Embryonic facial prominence (tissue), 1 donor: ENCODE measurements around the gene SIGLEC7.
"Not testable (repeated sequence)": the region's sequence is repeated elsewhere in the genome, so short reads cannot be mapped to it uniquely, and the experiment has no call there.

Source experiments
- DNase-seq: peaks from one replicate; pipeline ENCODE4 v3.0.0-alpha.2; 2016; ENCODE audit errors: extremely low spot score

Gene SIGLEC7

GRCh38 chr19:51138549-51138979 lies 3.5 kb upstream of the SIGLEC7 start:
- DNase-seq: no peak

- DNase-seq: no peak
Observed at GRCh38 chr19:51139299-51140014, 2.6 kb upstream of the SIGLEC7 start.

GRCh38 chr19:51140441-51140840 lies 1.7 kb upstream of the SIGLEC7 start:
- no peak for DNase-seq

- DNase-seq: no peak
Observed at GRCh38 chr19:51141181-51141580, 920 bp upstream of the SIGLEC7 start.

GRCh38 chr19:51142809-51143475 lies 841 bp downstream of the SIGLEC7 start:
- not testable (repeated sequence) for DNase-seq

GRCh38 chr19:51143486-51143885 lies 1.4 kb downstream of the SIGLEC7 start:
- no peak for DNase-seq

GRCh38 chr19:51144482-51145045 lies 2.5 kb downstream of the SIGLEC7 start:
- DNase-seq: no peak

- DNase-seq: no peak
Observed at GRCh38 chr19:51145916-51146493, 3.9 kb downstream of the SIGLEC7 start.

GRCh38 chr19:51146751-51147150 lies 4.7 kb downstream of the SIGLEC7 start:
- no peak for DNase-seq

GRCh38 chr19:51147663-51148062 lies 5.6 kb downstream of the SIGLEC7 start:
- no peak for DNase-seq

- DNase-seq: no peak
Observed at GRCh38 chr19:51148580-51148979, 6.5 kb downstream of the SIGLEC7 start.

- no peak for DNase-seq
Observed at GRCh38 chr19:51150627-51151026, 8.5 kb downstream of the SIGLEC7 start.

GRCh38 chr19:51156710-51157109 lies 14.6 kb downstream of the SIGLEC7 start:
- no peak for DNase-seq

GRCh38 chr19:51157265-51157664 lies 15.2 kb downstream of the SIGLEC7 start:
- DNase-seq: no peak

GRCh38 chr19:51158474-51159129 lies 16.5 kb downstream of the SIGLEC7 start:
- DNase-seq: no peak

GRCh38 chr19:51159656-51160055 lies 17.6 kb downstream of the SIGLEC7 start:
- DNase-seq: no peak

GRCh38 chr19:51161266-51161665 lies 19.2 kb downstream of the SIGLEC7 start:
- no peak for DNase-seq

GRCh38 chr19:51161867-51162496 lies 19.9 kb downstream of the SIGLEC7 start:
- no peak for DNase-seq

- no peak for DNase-seq
Observed at GRCh38 chr19:51163257-51163656, 21.2 kb downstream of the SIGLEC7 start.

GRCh38 chr19:51164215-51164614 lies 22.1 kb downstream of the SIGLEC7 start:
- no peak for DNase-seq

GRCh38 chr19:51166846-51167490 lies 24.9 kb downstream of the SIGLEC7 start:
- no peak for DNase-seq
